SK-N-SH (cell line): ENCODE results near the gene GTF3A. TPM values are rescaled to one million over a fixed set of nuclear protein-coding genes. Genes with fewer than 3 reads are reported as not detected.
A peak's percentile ranks its signal among the peaks of the same experiment; 100 is the strongest.

Source experiments
- CTCF ChIA-PET: fragments of 300-600, 350-600 bp; formaldehyde crosslinking; extraction: SDS; loops from one replicate; lab custom pipeline; 2021; lab: Yijun Ruan, JAX
- POLR2A ChIA-PET: fragments of 350-600 bp; sonication (Branson Sonifier 250); formaldehyde crosslinking; extraction: SDS; loops from one replicate; lab custom pipeline; 2020; ENCODE audit warnings: antibody characterized with exemption, inconsistent platforms; lab: Yijun Ruan, JAX
- DNase-seq: peaks from one replicate; pipeline ENCODE4 v3.0.0; 2012
- H2AFZ ChIP-seq: fragments of 200-600 bp; sonication (generic); 2 replicates; pipeline ENCODE4 v1.8.1; 2016; ENCODE audit warnings: antibody characterized with exemption, mild to moderate bottlenecking, low read depth
- H3F3A ChIP-seq: fragments of 200-600 bp; sonication (generic); replicated peaks from 2 replicates; pipeline ENCODE3; 2016; ENCODE audit warnings: antibody characterized with exemption, mild to moderate bottlenecking; ENCODE audit not compliant: insufficient read depth
- H3K27ac ChIP-seq, 2 experiments: fragments of 200-500 bp in 1 of 2; fragments of 200-600 bp in 1 of 2; sonication (Bioruptor generic) in 1 of 2; sonication (generic), shearing (Covaris generic) in 1 of 2; 2 replicates each; pipeline versions ENCODE4 v1.5.1 to v1.6.1; 2014 to 2016; ENCODE audit warnings: low read depth in 2 of 2, inconsistent platforms in 1 of 2, low read length in 1 of 2, mild to moderate bottlenecking in 1 of 2, mixed read lengths in 1 of 2
- H3K27me3 ChIP-seq: fragments of 200-600 bp; sonication (generic), shearing (Covaris generic); 2 replicates; pipeline ENCODE4 v1.6.1; 2016; ENCODE audit warnings: mixed run types; ENCODE audit not compliant: insufficient read depth
- H3K36me3 ChIP-seq, 2 experiments: fragments of 200-500 bp in 1 of 2; fragments of 200-600 bp in 1 of 2; sonication (Bioruptor generic) in 1 of 2; sonication (generic) in 1 of 2; replicated peaks in 1 of 2; 2 replicates each; pipeline versions ENCODE3 to v1.5.1; 2014 to 2016; ENCODE audit warnings: low read length in 1 of 2, mild to moderate bottlenecking in 1 of 2; ENCODE audit not compliant: insufficient read depth in 2 of 2, control insufficient read depth in 1 of 2
- H3K4me1 ChIP-seq, 2 experiments: fragments of 200-500 bp in 1 of 2; fragments of 200-600 bp in 1 of 2; sonication (Bioruptor generic) in 1 of 2; sonication (generic), shearing (Covaris generic) in 1 of 2; 2 replicates each; pipeline versions ENCODE4 v1.5.1 to v1.6.1; 2014 to 2016; ENCODE audit warnings: low read depth in 1 of 2, low read length in 1 of 2, mixed run types in 1 of 2; ENCODE audit not compliant: insufficient read depth in 2 of 2, control insufficient read depth in 1 of 2
- H3K4me2 ChIP-seq: fragments of 200-600 bp; sonication (generic), shearing (Covaris generic); 2 replicates; pipeline ENCODE4 v1.6.1; 2017; ENCODE audit warnings: mixed run types
- H3K4me3 ChIP-seq, 2 experiments: fragments of 200-500 bp in 1 of 2; fragments of 200-600 bp in 1 of 2; sonication (Bioruptor generic) in 1 of 2; sonication (generic), shearing (Covaris generic) in 1 of 2; 2 replicates each; pipeline versions ENCODE4 v1.5.1 to v1.8.1; 2014 to 2016; ENCODE audit warnings: low read depth in 2 of 2, inconsistent platforms in 1 of 2, low read length in 1 of 2, mild to moderate bottlenecking in 1 of 2, mixed read lengths in 1 of 2, moderate library complexity in 1 of 2
- H3K79me2 ChIP-seq: fragments of 200-600 bp; sonication (generic); 2 replicates; pipeline ENCODE4 v1.8.1; 2017; ENCODE audit warnings: mild to moderate bottlenecking; ENCODE audit not compliant: insufficient read depth
- H3K9ac ChIP-seq: fragments of 200-600 bp; sonication (generic); 2 replicates; pipeline ENCODE4 v1.6.1; 2017; ENCODE audit warnings: mixed run types
- H3K9me2 ChIP-seq: fragments of 200-600 bp; sonication (generic); 2 replicates; pipeline ENCODE4 v1.6.1; 2017; ENCODE audit warnings: mixed run types
- H3K9me3 ChIP-seq: fragments of 200-600 bp; sonication (generic); 2 replicates; pipeline ENCODE4 v1.6.1; 2017; ENCODE audit warnings: mixed run types, mild to moderate bottlenecking, moderate library complexity
- H4K20me1 ChIP-seq: fragments of 200-600 bp; sonication (generic); 2 replicates; pipeline ENCODE4 v1.6.1; 2017; ENCODE audit warnings: mild to moderate bottlenecking, mixed run types; ENCODE audit not compliant: insufficient read depth
- ELF1 ChIP-seq: IDR thresholded peaks from 2 replicates; pipeline ENCODE4 v1.4.0; 2012
- FOSL2 ChIP-seq: IDR thresholded peaks from 2 replicates; pipeline ENCODE4 v1.4.0; 2012; ENCODE audit warnings: low read depth, mild to moderate bottlenecking, moderate library complexity, borderline replicate concordance
- GATA2 ChIP-seq: sonication (generic); formaldehyde crosslinking; IDR thresholded peaks from 2 replicates; pipeline ENCODE4 v1.5.0; 2020; ENCODE audit warnings: mild to moderate bottlenecking, missing genetic modification reagents
- JUND ChIP-seq: IDR thresholded peaks from 2 replicates; pipeline ENCODE4 v1.4.0; 2012
- MEF2A ChIP-seq: IDR thresholded peaks from 2 replicates; pipeline ENCODE4 v1.4.0; 2012; ENCODE audit warnings: low read depth, borderline replicate concordance
- NFIC ChIP-seq: IDR thresholded peaks from 2 replicates; pipeline ENCODE4 v1.4.0; 2012; ENCODE audit warnings: borderline replicate concordance
- RAD21 ChIP-seq: IDR thresholded peaks from 2 replicates; pipeline ENCODE4 v1.6.1; 2012; ENCODE audit warnings: mild to moderate bottlenecking, low read length
- RCOR1 ChIP-seq: fragments of 150-350 bp; IDR thresholded peaks from 2 replicates; pipeline ENCODE4 v1.6.1; 2017; ENCODE audit warnings: antibody characterized with exemption, low read length
- REST ChIP-seq: IDR thresholded peaks from 2 replicates; pipeline ENCODE4 v1.6.1; 2012; ENCODE audit warnings: mild to moderate bottlenecking, low read depth, low read length, moderate library complexity
- RFX5 ChIP-seq: IDR thresholded peaks from 2 replicates; pipeline ENCODE4 v1.6.1; 2012; ENCODE audit warnings: mild to moderate bottlenecking, improper control_type of control experiment, low read length
- RXRA ChIP-seq: IDR thresholded peaks from 2 replicates; pipeline ENCODE4 v1.4.0; 2012; ENCODE audit warnings: low read depth, mild to moderate bottlenecking, borderline replicate concordance
- SIN3A ChIP-seq: IDR thresholded peaks from 2 replicates; pipeline ENCODE4 v1.6.1; 2012; ENCODE audit warnings: low read depth, mild to moderate bottlenecking, low read length, moderate library complexity, borderline replicate concordance
- SMC3 ChIP-seq: IDR thresholded peaks from 2 replicates; pipeline ENCODE4 v1.6.1; 2012; ENCODE audit warnings: low read depth, low read length, improper control_type of control experiment
- TAF1 ChIP-seq: IDR thresholded peaks from 2 replicates; pipeline ENCODE4 v1.6.1; 2012; ENCODE audit warnings: low read depth, mild to moderate bottlenecking, low read length, moderate library complexity, borderline replicate concordance
- TCF12 ChIP-seq: IDR thresholded peaks from 2 replicates; pipeline ENCODE4 v1.4.0; 2012
- USF1 ChIP-seq: IDR thresholded peaks from 2 replicates; pipeline ENCODE4 v1.4.0; 2012; ENCODE audit warnings: low read depth, borderline replicate concordance
- USF2 ChIP-seq: fragments of 150-350 bp; IDR thresholded peaks from 2 replicates; pipeline ENCODE4 v1.6.1; 2017; ENCODE audit warnings: antibody characterized with exemption, low read length, low read depth, borderline replicate concordance
- WGBS: methylation state at CpG from one replicate; pipeline ENCODE4 v1.1.6; 2017; ENCODE audit warnings: low lambda C conversion rate; 5-methylcytosine and 5-hydroxymethylcytosine counted together
- polyA plus RNA-seq, 3 experiments: library from polyadenylated mRNA; depleted of rRNA; stranded (reverse); fragments of >200 nt; gene quantifications; 2 replicates each; pipeline ENCODE4 v1.2.3, GENCODE V29; 2012

Gene GTF3A
- polyA plus RNA-seq, 1 of the 3 experiments (the other 2 are of a cell fraction): 75.4 TPM

GRCh38 chr13:27466513-27466912 lies 42.1 kb downstream of the GTF3A start:
- Histone ChIP-seq H3K27me3 (peaks cover 10% of the 10 kb centered on the region; the same call in 1 of the 2 replicates), H2AFZ (no peak overlapping the region), H3K4me2 (no peak overlapping the region), H3K9me3 (no peaks in the 10 kb centered on the region), H3F3A (no peaks in the 10 kb centered on the region), H3K36me3 (no peaks in the 10 kb centered on the region), H3K9me2 (no peaks in the 10 kb centered on the region; the same call in 1 of the 2 replicates), H3K79me2 (no peaks in the 10 kb centered on the region), H3K9ac (no peak overlapping the region), H3K4me3 (no peak overlapping the region), H3K27ac (no peak overlapping the region), H3K4me1 (peaks cover 0 to 3% of the 10 kb centered on the region in 2 experiments; a peak in 1 of 4 replicates), H4K20me1 (no peaks in the 10 kb centered on the region)
- no peak for TF ChIP-seq USF1
- TF ChIP-seq USF2: no peak
- peak; percentile 20; the same call in 1 of the 2 replicates for TF ChIP-seq GATA2 (CRISPR knock-in tag)
- no peak for TF ChIP-seq RCOR1
- no peak for TF ChIP-seq SMC3
- peak; percentile 21; the same call in 1 of the 2 replicates for TF ChIP-seq NFIC
- TF ChIP-seq RXRA: no peak
- DNase-seq: no peak
- CTCF ChIA-PET: interaction anchor here (0.8 to 1.6 kb wide), 3 partner anchors 67 to 104 kb away, joined by 3 to 7 read pairs (median 6); no protein-coding TSS in a partner anchor
- 14% methylated on average over 3 of the region's 3 CpGs for WGBS
- POLR2A ChIA-PET: no interaction called here

GRCh38 chr13:27470075-27470820 lies 45.8 kb downstream of the GTF3A start:
- no peaks in the 10 kb centered on the region for H3F3A ChIP-seq
- no peak for DNase-seq
- no peak overlapping the region for H2AFZ ChIP-seq
- WGBS: 11% methylated on average over 5 of the region's 5 CpGs
- no peaks in the 10 kb centered on the region; the same call in 1 of the 2 replicates for H3K9me2 ChIP-seq
- POLR2A ChIA-PET: no interaction called here
- no peaks in the 10 kb centered on the region for H3K79me2 ChIP-seq
- no peak overlapping the region for H3K4me2 ChIP-seq
- CTCF ChIA-PET: interaction anchor here (1.2 kb wide), 1 partner anchor 13 kb away, joined by 3 read pairs; no protein-coding TSS in a partner anchor
- H3K36me3 ChIP-seq: no peaks in the 10 kb centered on the region
- no peak overlapping the region for H3K27ac ChIP-seq
- H3K4me1 ChIP-seq: peaks cover 0 to 3% of the 10 kb centered on the region in 2 experiments; a peak in 1 of 4 replicates
- no peaks in the 10 kb centered on the region for H3K9me3 ChIP-seq
- no peak overlapping the region for H3K4me3 ChIP-seq
- peaks cover 19% of the 10 kb centered on the region; the same call in 1 of the 2 replicates for H3K27me3 ChIP-seq
- H4K20me1 ChIP-seq: no peaks in the 10 kb centered on the region
- TF ChIP-seq ELF1: no peak
- no peak for TF ChIP-seq FOSL2
- no peak for TF ChIP-seq SIN3A
- TF ChIP-seq TCF12: no peak
- TF ChIP-seq JUND: no peak
- TF ChIP-seq REST: no peak
- no peak for TF ChIP-seq USF2
- TF ChIP-seq MEF2A: no peak
- TF ChIP-seq RAD21: no peak
- no peak for TF ChIP-seq TAF1
- TF ChIP-seq RFX5: no peak
- no peak overlapping the region for H3K9ac ChIP-seq
